ENCODE results near the gene NIPA2.

- TF ChIP-seq CTCF (IDR thresholded peaks at IDR 0.05) (no peak), POLR2A (IDR thresholded peaks at IDR 0.05) (no peak), POLR2AphosphoS5 (IDR thresholded peaks at IDR 0.05) (no peak), EP300 (IDR thresholded peaks at IDR 0.05) (no peak)
These were observed 11.3 kb upstream of the NIPA2 start for GRCh38 chr15:22827125-22827524.
